Measurements from ENCODE around the gene ZNF778. TPM values are rescaled to one million over a fixed set of nuclear protein-coding genes. Genes with fewer than 3 reads are reported as not detected.

The ZNF778 gene
- total and polyA plus RNA-seq, 2 donors from 2014 or later: 2.2 to 12.7 TPM

DNA sequence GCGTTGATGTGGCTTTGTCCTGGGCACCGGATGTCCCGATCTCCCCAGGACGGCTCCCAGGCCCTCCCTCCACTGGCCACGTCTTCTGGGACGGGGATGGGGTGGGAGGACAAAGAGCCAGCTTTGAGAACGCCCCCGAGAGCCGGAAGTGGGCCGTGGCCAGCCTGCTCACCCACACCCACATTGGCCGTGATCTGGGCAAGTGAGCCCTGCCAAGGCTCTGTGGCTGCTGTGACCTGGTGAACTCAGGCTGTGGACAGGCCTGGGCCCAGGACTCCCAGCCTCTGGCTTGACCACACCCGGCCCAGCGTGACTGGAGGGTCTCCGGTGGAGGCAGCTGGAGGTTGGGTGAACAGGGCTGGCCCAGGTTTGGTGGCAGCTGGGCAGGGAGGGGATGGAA lies 42.6 kb upstream of the ZNF778 start:
- peaks cover 0 to 7% (median 0%) of the 10 kb centered on the region in 3 donors for H3K4me1 ChIP-seq (ENCODE audit: control insufficient read depth in 2 of 3, insufficient read depth in 2 of 3, low read depth in 1 of 3, low read length in 3 of 3)
- no peak overlapping the region for H3K4me3 ChIP-seq (ENCODE audit: low read length in 3 of 3)
- intact Hi-C loops (cut with DNase I): no loop called here
- no peaks in the 10 kb centered on the region for H3K27me3 ChIP-seq (ENCODE audit: control insufficient read depth, insufficient read depth, low read length)
- FAIRE-seq: no peak
- TF ChIP-seq, protein P1, sequence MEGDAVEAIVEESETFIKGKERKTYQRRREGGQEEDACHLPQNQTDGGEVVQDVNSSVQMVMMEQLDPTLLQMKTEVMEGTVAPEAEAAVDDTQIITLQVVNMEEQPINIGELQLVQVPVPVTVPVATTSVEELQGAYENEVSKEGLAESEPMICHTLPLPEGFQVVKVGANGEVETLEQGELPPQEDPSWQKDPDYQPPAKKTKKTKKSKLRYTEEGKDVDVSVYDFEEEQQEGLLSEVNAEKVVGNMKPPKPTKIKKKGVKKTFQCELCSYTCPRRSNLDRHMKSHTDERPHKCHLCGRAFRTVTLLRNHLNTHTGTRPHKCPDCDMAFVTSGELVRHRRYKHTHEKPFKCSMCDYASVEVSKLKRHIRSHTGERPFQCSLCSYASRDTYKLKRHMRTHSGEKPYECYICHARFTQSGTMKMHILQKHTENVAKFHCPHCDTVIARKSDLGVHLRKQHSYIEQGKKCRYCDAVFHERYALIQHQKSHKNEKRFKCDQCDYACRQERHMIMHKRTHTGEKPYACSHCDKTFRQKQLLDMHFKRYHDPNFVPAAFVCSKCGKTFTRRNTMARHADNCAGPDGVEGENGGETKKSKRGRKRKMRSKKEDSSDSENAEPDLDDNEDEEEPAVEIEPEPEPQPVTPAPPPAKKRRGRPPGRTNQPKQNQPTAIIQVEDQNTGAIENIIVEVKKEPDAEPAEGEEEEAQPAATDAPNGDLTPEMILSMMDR (IDR thresholded peaks at IDR 0.05; ENCODE audit: borderline replicate concordance, extremely low read depth, insufficient read depth): no peak
- no peak overlapping the region for H3K27ac ChIP-seq (ENCODE audit: low read depth in 2 of 2, low read length in 2 of 2)
- H3K9ac ChIP-seq (ENCODE audit: low read length in 3 of 3): no peak overlapping the region
- no peak for DNase-seq
- no peaks in the 10 kb centered on the region for H3K9me3 ChIP-seq (ENCODE audit: control insufficient read depth in 2 of 3, insufficient read depth in 1 of 3, low read length in 3 of 3)
- H3K36me3 ChIP-seq (ENCODE audit: control insufficient read depth in 2 of 3, insufficient read depth in 3 of 3, low read length in 3 of 3): no peaks in the 10 kb centered on the region

DNA sequence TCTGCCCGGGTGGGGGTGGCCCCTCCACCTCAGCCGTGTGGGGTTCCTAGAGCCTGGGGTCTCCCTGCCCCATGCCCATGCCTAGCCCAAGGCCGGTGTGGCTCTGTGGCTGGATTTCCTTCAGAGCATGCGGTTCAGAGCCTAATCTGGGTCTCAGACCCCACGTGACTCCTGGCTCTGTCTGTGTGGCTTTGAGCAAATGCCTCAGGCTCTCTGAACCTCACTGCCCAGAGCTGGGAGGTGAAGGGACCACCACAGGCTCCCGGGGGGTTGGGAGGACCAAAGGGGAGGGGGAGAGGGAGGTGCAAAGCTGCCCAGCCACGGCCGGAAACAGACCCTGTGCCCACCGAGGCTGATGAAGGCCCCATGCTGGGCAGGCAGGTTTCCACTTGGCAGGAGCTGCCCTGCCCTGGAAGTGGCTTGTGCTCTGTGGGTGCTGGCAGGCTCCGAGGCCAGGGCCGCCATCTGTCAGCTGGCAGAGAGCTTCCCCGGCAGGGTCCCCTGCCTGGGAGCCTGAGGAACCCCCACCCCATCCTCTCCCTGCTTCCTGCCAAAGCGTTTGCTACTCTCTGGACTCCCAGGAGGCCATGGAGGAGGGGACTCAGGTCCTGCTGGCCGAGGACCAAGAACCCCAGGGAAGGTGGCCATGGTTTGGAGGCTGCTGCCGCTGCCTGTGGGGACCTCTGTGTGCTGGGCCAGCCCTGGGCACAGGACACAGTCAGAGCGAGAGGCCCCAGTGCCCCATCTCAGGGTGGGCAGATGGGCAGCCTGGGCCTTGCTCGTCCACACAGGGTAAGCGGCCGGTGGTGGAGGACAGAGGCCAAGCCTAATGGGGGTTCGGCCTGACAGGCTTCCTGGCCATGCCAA lies 42.0 kb upstream of the ZNF778 start:
- H3K4me3 ChIP-seq (ENCODE audit: low read length in 3 of 3): no peak overlapping the region
- TF ChIP-seq, protein P1 (IDR thresholded peaks at IDR 0.05; ENCODE audit: borderline replicate concordance, extremely low read depth, insufficient read depth): no peak
- intact Hi-C loops (cut with DNase I): no loop called here
- no peaks in the 10 kb centered on the region for H3K27me3 ChIP-seq (ENCODE audit: control insufficient read depth, insufficient read depth, low read length)
- DNase-seq (no peak), FAIRE-seq (no peak)
- no peak overlapping the region for H3K9ac ChIP-seq (ENCODE audit: low read length in 3 of 3)
- H3K27ac ChIP-seq (ENCODE audit: low read depth in 2 of 2, low read length in 2 of 2): no peak overlapping the region
- peaks cover 0 to 7% (median 0%) of the 10 kb centered on the region in 3 donors for H3K4me1 ChIP-seq (ENCODE audit: control insufficient read depth in 2 of 3, insufficient read depth in 2 of 3, low read depth in 1 of 3, low read length in 3 of 3)
- H3K36me3 ChIP-seq (ENCODE audit: control insufficient read depth in 2 of 3, insufficient read depth in 3 of 3, low read length in 3 of 3): no peaks in the 10 kb centered on the region
- H3K9me3 ChIP-seq (ENCODE audit: control insufficient read depth in 2 of 3, insufficient read depth in 1 of 3, low read length in 3 of 3): no peaks in the 10 kb centered on the region

DNA sequence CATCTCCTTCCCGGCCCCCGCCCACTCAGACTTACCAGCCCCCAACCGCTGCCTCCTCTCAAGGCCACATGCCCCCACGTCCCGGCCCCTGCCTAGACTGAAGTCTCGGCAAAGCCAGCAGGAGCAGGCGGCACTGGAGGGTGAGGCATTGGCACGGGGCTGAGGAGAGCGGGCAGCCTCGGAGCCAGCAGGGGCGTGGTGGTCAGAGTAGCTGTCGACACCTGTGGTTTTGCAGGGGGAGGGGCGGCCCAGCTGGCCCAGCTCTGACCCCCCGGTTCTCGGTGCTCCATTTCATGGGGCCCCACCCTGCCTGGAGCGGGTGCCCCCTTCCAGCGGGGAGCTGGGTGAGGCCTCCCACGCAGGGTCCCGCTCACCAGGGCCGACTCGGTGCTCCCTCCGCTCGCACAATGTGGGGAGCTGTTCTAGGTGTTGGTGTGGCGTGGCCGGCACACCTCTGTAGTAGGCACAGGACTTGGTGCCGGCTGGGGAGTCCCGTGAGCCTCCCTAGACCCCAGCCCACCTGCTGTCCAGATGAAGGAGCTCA lies 41.3 kb upstream of the ZNF778 start:
- no peaks in the 10 kb centered on the region for H3K36me3 ChIP-seq (ENCODE audit: control insufficient read depth in 2 of 3, insufficient read depth in 3 of 3, low read length in 3 of 3)
- H3K9me3 ChIP-seq (ENCODE audit: control insufficient read depth in 2 of 3, insufficient read depth in 1 of 3, low read length in 3 of 3): no peaks in the 10 kb centered on the region
- DNase-seq (no peak), FAIRE-seq (no peak)
- H3K9ac ChIP-seq (ENCODE audit: low read length in 3 of 3): no peak overlapping the region
- no peak overlapping the region for H3K4me3 ChIP-seq (ENCODE audit: low read length in 3 of 3)
- TF ChIP-seq, protein P1 (IDR thresholded peaks at IDR 0.05; ENCODE audit: borderline replicate concordance, extremely low read depth, insufficient read depth): no peak
- intact Hi-C loops (cut with DNase I): no loop called here
- peaks cover 0 to 2% (median 0%) of the 10 kb centered on the region in 3 donors for H3K4me1 ChIP-seq (ENCODE audit: control insufficient read depth in 2 of 3, insufficient read depth in 2 of 3, low read depth in 1 of 3, low read length in 3 of 3)
- no peaks in the 10 kb centered on the region for H3K27me3 ChIP-seq (ENCODE audit: control insufficient read depth, insufficient read depth, low read length)
- H3K27ac ChIP-seq (ENCODE audit: low read depth in 2 of 2, low read length in 2 of 2): no peak overlapping the region
